Lung microvascular endothelial cell (primary cell): Measurements from ENCODE around the gene NCOR1. TPM values are rescaled to one million over a fixed set of nuclear protein-coding genes. Genes with fewer than 3 reads are reported as not detected.

Experiments
- DNase-seq, 2 donors: peaks; one replicate each; pipeline versions ENCODE4 v3.0.0 to v3.0.0-alpha.2; 2010; ENCODE audit warnings: low read depth in 2 of 2
- total RNA-seq: library from RNA; depleted of rRNA; stranded (reverse); fragments of >200 nt; gene quantifications from 2 replicates; pipeline ENCODE4 v1.2.1, GENCODE V29; 2014

The NCOR1 gene
- total RNA-seq, 1 donor from 2014 or later = 85.1 TPM

- DNase-seq = no peak
Observed at GRCh38 chr17:15981208-15981607, 234.1 kb downstream of the NCOR1 start.

Other genes with a start within 250 kb of the NCOR1 start
- 14.2 and 15.3 TPM in 2 replicates for gene ZSWIM7, start 215.8 kb downstream of the NCOR1 start, total RNA-seq
- 35.1 and 36.2 TPM in 2 replicates for gene TTC19, start 215.7 kb downstream of the NCOR1 start, total RNA-seq
- 5.7 and 7.5 TPM in 2 replicates for gene PIGL, start 1.7 kb upstream of the NCOR1 start, total RNA-seq
- gene CENPV, start 137.9 kb upstream of the NCOR1 start, total RNA-seq = 2.8 and 13.1 TPM in 2 replicates
- gene UBB, start 165.6 kb upstream of the NCOR1 start, total RNA-seq = 2,180 and 2,800 TPM in 2 replicates
- 23.2 and 29.4 TPM in 2 replicates for gene TRPV2, start 200.0 kb upstream of the NCOR1 start, total RNA-seq